ENCODE data around the gene GZMB. TPM values are rescaled to one million over a fixed set of nuclear protein-coding genes. Genes with fewer than 3 reads are reported as not detected.

GZMB gene
- polyA plus RNA-seq, 1 experiment: not detected

GRCh38 chr14:24632336-24632735, 1.7 kb downstream of the GZMB start:
- DNase-seq (ENCODE audit: low read depth): no peak
- no peak for TF ChIP-seq CTCF (IDR thresholded peaks at IDR 0.05; ENCODE audit: insufficient read depth, low read depth, low read length)
- Histone ChIP-seq H3K4me3 (ENCODE audit: low read depth, low read length) (no peak overlapping the region), H3K27me3 (ENCODE audit: control insufficient read depth, insufficient read depth, low read length) (no peaks in the 10 kb centered on the region), H3K36me3 (ENCODE audit: control insufficient read depth, insufficient read depth, low read length) (no peaks in the 10 kb centered on the region)
- POLR2A ChIA-PET: no interaction called here
- CTCF ChIA-PET: no interaction called here

GRCh38 chr14:24631749-24632335, 2.1 kb downstream of the GZMB start:
- Histone ChIP-seq H3K27me3 (ENCODE audit: control insufficient read depth, insufficient read depth, low read length) (no peaks in the 10 kb centered on the region), H3K4me3 (ENCODE audit: low read depth, low read length) (no peak overlapping the region), H3K36me3 (ENCODE audit: control insufficient read depth, insufficient read depth, low read length) (no peaks in the 10 kb centered on the region)
- CTCF ChIA-PET: no interaction called here
- TF ChIP-seq CTCF (IDR thresholded peaks at IDR 0.05; ENCODE audit: insufficient read depth, low read depth, low read length): no peak
- POLR2A ChIA-PET: no interaction called here
- DNase-seq (ENCODE audit: low read depth): no peak

- Histone ChIP-seq H3K36me3 (ENCODE audit: control insufficient read depth, insufficient read depth, low read length) (no peaks in the 10 kb centered on the region), H3K4me3 (ENCODE audit: low read depth, low read length) (no peak overlapping the region), H3K27me3 (ENCODE audit: control insufficient read depth, insufficient read depth, low read length) (no peaks in the 10 kb centered on the region)
- ChIA-PET CTCF (interaction anchor here (0.8 kb wide), 1 partner anchor 47 kb away, joined by 3 read pairs; no protein-coding TSS in a partner anchor), POLR2A (no interaction called here)
- DNase-seq (ENCODE audit: low read depth): no peak
- TF ChIP-seq CTCF (IDR thresholded peaks at IDR 0.05; ENCODE audit: insufficient read depth, low read depth, low read length): no peak
Observed at GRCh38 chr14:24630872-24631477, 3.0 kb downstream of the GZMB start.

- Histone ChIP-seq H3K27me3 (ENCODE audit: control insufficient read depth, insufficient read depth, low read length) (no peaks in the 10 kb centered on the region), H3K4me3 (ENCODE audit: low read depth, low read length) (no peak overlapping the region), H3K36me3 (ENCODE audit: control insufficient read depth, insufficient read depth, low read length) (no peaks in the 10 kb centered on the region)
- POLR2A ChIA-PET: no interaction called here
- CTCF ChIA-PET: interaction anchor here (0.8 kb wide), 1 partner anchor 48 kb away, joined by 3 read pairs; no protein-coding TSS in a partner anchor
- no peak for TF ChIP-seq CTCF (IDR thresholded peaks at IDR 0.05; ENCODE audit: insufficient read depth, low read depth, low read length)
- no peak for DNase-seq (ENCODE audit: low read depth)
Observed at GRCh38 chr14:24630087-24630871, 3.7 kb downstream of the GZMB start.

- ChIA-PET CTCF (no interaction called here), POLR2A (no interaction called here)
- TF ChIP-seq CTCF (IDR thresholded peaks at IDR 0.05; ENCODE audit: insufficient read depth, low read depth, low read length): no peak
- no peaks in the 10 kb centered on the region for H3K27me3 ChIP-seq (ENCODE audit: control insufficient read depth, insufficient read depth, low read length)
- H3K36me3 ChIP-seq (ENCODE audit: control insufficient read depth, insufficient read depth, low read length): no peaks in the 10 kb centered on the region
- H3K4me3 ChIP-seq (ENCODE audit: low read depth, low read length): no peak overlapping the region
- DNase-seq (ENCODE audit: low read depth): no peak
Observed at GRCh38 chr14:24629521-24629920, 4.5 kb downstream of the GZMB start.
